Keratinocyte (primary cell): ENCODE results near the gene PPARGC1A. TPM values are rescaled to one million over a fixed set of nuclear protein-coding genes. Genes with fewer than 3 reads are reported as not detected.

Experiments
- DNase-seq: peaks from one replicate; pipeline ENCODE4 v3.0.0-alpha.2; 2011; ENCODE audit warnings: low read depth, missing footprints, low spot score
- FAIRE-seq: peaks from 2 replicates; lab custom pipeline; 2011; peaks lifted over from hg19 to GRCh38; lab: Jason Lieb, UNC
- H2AFZ ChIP-seq: 2 replicates; pipeline ENCODE4 v1.6.0; 2012; ENCODE audit warnings: low read length, control low read depth, inconsistent platforms; ENCODE audit not compliant: control insufficient read depth
- H3K27ac ChIP-seq: 2 replicates; pipeline ENCODE4 v1.5.1; 2011; ENCODE audit warnings: low read length; ENCODE audit not compliant: control insufficient read depth, insufficient read depth
- H3K27me3 ChIP-seq: 3 replicates; pipeline ENCODE4 v1.6.0; 2011; ENCODE audit warnings: low read length; ENCODE audit not compliant: control insufficient read depth, insufficient read depth; ENCODE audit errors: extremely low read depth
- H3K36me3 ChIP-seq, 2 experiments: 2 replicates in 1 of 2; 3 replicates in 1 of 2; pipeline ENCODE4 v1.5.1; 2011; ENCODE audit warnings: low read length in 2 of 2, mild to moderate bottlenecking in 1 of 2; ENCODE audit not compliant: control insufficient read depth in 2 of 2, insufficient read depth in 2 of 2; ENCODE audit errors: extremely low read depth in 1 of 2
- H3K4me1 ChIP-seq: 3 replicates; pipeline ENCODE4 v1.5.1; 2011; ENCODE audit warnings: low read length; ENCODE audit not compliant: control insufficient read depth, insufficient read depth; ENCODE audit errors: extremely low read depth
- H3K4me2 ChIP-seq: 3 replicates; pipeline ENCODE4 v1.6.0; 2011; ENCODE audit warnings: low read depth, low read length; ENCODE audit not compliant: control insufficient read depth, insufficient read depth; ENCODE audit errors: extremely low read depth
- H3K4me3 ChIP-seq, 3 experiments: fragments of 200-600 bp in 1 of 3; sonication (generic) in 1 of 3; 2 replicates in 2 of 3; 3 replicates in 1 of 3; pipeline ENCODE4 v1.5.1; 2011 to 2016; ENCODE audit warnings: low read length in 3 of 3, mild to moderate bottlenecking in 3 of 3, control low read depth in 2 of 3, inconsistent platforms in 1 of 3, low read depth in 1 of 3, mixed read lengths in 1 of 3, mixed run types in 1 of 3, moderate library complexity in 1 of 3; ENCODE audit not compliant: control insufficient read depth in 2 of 3, insufficient read depth in 2 of 3; ENCODE audit errors: extremely low read depth in 1 of 3
- H3K79me2 ChIP-seq: 2 replicates; pipeline ENCODE4 v1.6.0; 2012; ENCODE audit warnings: low read length; ENCODE audit not compliant: control insufficient read depth, insufficient read depth
- H3K9ac ChIP-seq: 3 replicates; pipeline ENCODE4 v1.6.0; 2011; ENCODE audit warnings: low read length; ENCODE audit not compliant: control insufficient read depth, insufficient read depth; ENCODE audit errors: extremely low read depth
- H3K9me1 ChIP-seq: 3 replicates; pipeline ENCODE4 v1.6.0; 2011; ENCODE audit warnings: low read length; ENCODE audit not compliant: control insufficient read depth, insufficient read depth; ENCODE audit errors: extremely low read depth
- H3K9me3 ChIP-seq: 2 replicates; pipeline ENCODE4 v1.5.1; 2012; ENCODE audit warnings: low read depth, low read length; ENCODE audit not compliant: control insufficient read depth
- H4K20me1 ChIP-seq: 3 replicates; pipeline ENCODE4 v1.6.0; 2011; ENCODE audit warnings: low read length; ENCODE audit not compliant: control insufficient read depth, insufficient read depth; ENCODE audit errors: extremely low read depth
- CTCF ChIP-seq, 3 experiments: IDR thresholded peaks in 1 of 3; conservative IDR thresholded peaks in 1 of 3; optimal IDR thresholded peaks in 1 of 3; 2 replicates in 2 of 3; 3 replicates in 1 of 3; pipeline versions ENCODE3 to v1.5.1; 2011; ENCODE audit warnings: low read length in 3 of 3, mild to moderate bottlenecking in 3 of 3, moderate library complexity in 2 of 3, control low read depth in 1 of 3, inconsistent platforms in 1 of 3; ENCODE audit not compliant: insufficient read depth in 2 of 3; ENCODE audit errors: extremely low read depth in 1 of 3
- EZH2 ChIP-seq: IDR thresholded peaks from one replicate; pipeline ENCODE4 v1.6.1; 2012; ENCODE audit warnings: inconsistent platforms, mild to moderate bottlenecking, low read length, moderate library complexity
- dilution Hi-C: fragments of 300-500 bp; cut with MboI; formaldehyde crosslinking; loops from one replicate; pipeline ENCODE4 v1.7.0; 2020; ENCODE audit warnings: low sequenced_read_pairs; ENCODE audit not compliant: extremely low pct_ligation_motif_present
- polyA plus RNA-seq, 5 experiments: library from polyadenylated mRNA; depleted of rRNA in 3 of 5; stranded (reverse) in 3 of 5; stranded (forward) in 1 of 5; unstranded in 1 of 5; fragments of >200 nt; gene quantifications; 1 replicate in 1 of 5; 2 replicates in 3 of 5; 3 replicates in 1 of 5; pipeline versions ENCODE4 v1.2.1 to v1.2.3, GENCODE V29; 2011 to 2012; ENCODE audit warnings: missing spikeins in 2 of 5, low read depth in 1 of 5, low replicate concordance in 1 of 5

PPARGC1A gene
- polyA plus RNA-seq, 1 donor (not counting 4 experiments of a cell fraction or from before 2014, with no cell fraction given), result 0.18 TPM

GRCh38 chr4:23934223-23934622, 44.4 kb upstream of the PPARGC1A start:
- DNase-seq (no peak), FAIRE-seq (no peak)
- TF ChIP-seq EZH2 (no peak), CTCF (optimal IDR thresholded peaks at IDR 0.05 in 1 of 3, IDR thresholded peaks at IDR 0.05 in 1 of 3, conservative IDR thresholded peaks at IDR 0.05 in 1 of 3; ENCODE audit: extremely low read depth in 1 of 3, insufficient read depth in 2 of 3, low read length in 3 of 3) (peak in 1 of 3 experiments; percentile 20)
- H3K9me3 ChIP-seq, result no peaks in the 10 kb centered on the region
- H3K4me3 ChIP-seq, result no peak overlapping the region
- H3K4me1 ChIP-seq, result peaks cover 4% of the 10 kb centered on the region
- H2AFZ ChIP-seq, result no peak overlapping the region
- H3K36me3 ChIP-seq, result no peaks in the 10 kb centered on the region
- H3K9me1 ChIP-seq, result no peaks in the 10 kb centered on the region
- no peaks in the 10 kb centered on the region for H3K27me3 ChIP-seq
- no peaks in the 10 kb centered on the region for H4K20me1 ChIP-seq
- H3K9ac ChIP-seq, result no peak overlapping the region
- H3K79me2 ChIP-seq, result no peaks in the 10 kb centered on the region
- no peak overlapping the region for H3K4me2 ChIP-seq
- H3K27ac ChIP-seq, result no peak overlapping the region
- dilution Hi-C loops, result no loop called here

DNA sequence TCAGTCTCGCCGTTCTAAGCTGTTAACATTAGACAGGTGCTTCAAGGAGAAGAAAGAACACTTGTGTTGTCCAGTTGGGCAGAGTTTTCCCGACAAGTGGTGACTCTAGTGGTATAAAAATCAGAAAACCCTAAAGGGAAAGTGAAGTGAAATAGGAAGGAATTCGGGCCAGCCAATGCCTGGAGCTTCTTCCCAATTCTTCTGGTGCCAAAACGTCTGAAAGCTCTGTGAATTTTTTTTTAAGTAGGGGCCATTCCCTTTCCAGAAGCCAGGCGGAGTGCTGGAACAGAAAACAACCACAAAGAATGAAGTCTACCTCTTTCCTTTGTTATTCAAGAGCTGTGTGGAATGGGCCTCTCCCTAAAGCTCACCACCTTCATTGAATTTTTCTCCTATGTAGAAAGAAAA, 43.1 kb upstream of the PPARGC1A start:
- H3K9me3 ChIP-seq, result no peaks in the 10 kb centered on the region
- DNase-seq (no peak), FAIRE-seq (no peak)
- H3K4me2 ChIP-seq, result no peak overlapping the region
- H3K4me3 ChIP-seq, result no peak overlapping the region
- H3K9me1 ChIP-seq, result no peaks in the 10 kb centered on the region
- dilution Hi-C loops, result no loop called here
- no peak overlapping the region for H3K9ac ChIP-seq
- H3K4me1 ChIP-seq, result peaks cover 4% of the 10 kb centered on the region
- H3K79me2 ChIP-seq, result no peaks in the 10 kb centered on the region
- no peaks in the 10 kb centered on the region for H3K36me3 ChIP-seq
- H2AFZ ChIP-seq, result no peak overlapping the region
- H3K27me3 ChIP-seq, result no peaks in the 10 kb centered on the region
- H3K27ac ChIP-seq, result no peak overlapping the region
- TF ChIP-seq CTCF (optimal IDR thresholded peaks at IDR 0.05 in 1 of 3, IDR thresholded peaks at IDR 0.05 in 1 of 3, conservative IDR thresholded peaks at IDR 0.05 in 1 of 3; ENCODE audit: extremely low read depth in 1 of 3, insufficient read depth in 2 of 3, low read length in 3 of 3) (peak in 2 of 3 experiments; percentile 13 to 62), EZH2 (no peak)
- no peaks in the 10 kb centered on the region for H4K20me1 ChIP-seq
